Smooth muscle cell (in vitro differentiated cells): ENCODE measurements around the gene CA11. TPM values are rescaled to one million over a fixed set of nuclear protein-coding genes. Genes with fewer than 3 reads are reported as not detected.

ENCODE experiments used
- DNase-seq: peaks from one replicate; lab custom pipeline; 2025; ENCODE audit not compliant: unreplicated experiment; lab: John Stamatoyannopoulos, UW
- H2AFZ ChIP-seq: fragments of 200-600 bp; sonication (generic); 2 replicates; pipeline ENCODE4 v1.6.0; 2016; ENCODE audit warnings: antibody characterized with exemption, low read depth, mild to moderate bottlenecking
- H3F3A ChIP-seq: fragments of 200-600 bp; sonication (generic); 2 replicates; pipeline ENCODE4 v1.6.0; 2017; ENCODE audit warnings: antibody characterized with exemption, low read depth
- H3K27ac ChIP-seq: fragments of 200-600 bp; sonication (generic); 2 replicates; pipeline ENCODE4 v1.5.1; 2016; ENCODE audit warnings: low read depth, mild to moderate bottlenecking
- H3K27me3 ChIP-seq: fragments of 200-600 bp; sonication (generic); 2 replicates; pipeline ENCODE4 v1.6.1; 2016; ENCODE audit warnings: low read depth, mild to moderate bottlenecking
- H3K36me3 ChIP-seq: fragments of 200-600 bp; sonication (generic); 2 replicates; pipeline ENCODE4 v1.5.1; 2016; ENCODE audit warnings: low read depth
- H3K4me1 ChIP-seq: fragments of 200-600 bp; sonication (generic); 2 replicates; pipeline ENCODE4 v1.5.1; 2016; ENCODE audit warnings: low read depth
- H3K4me2 ChIP-seq: fragments of 200-600 bp; sonication (generic); 2 replicates; pipeline ENCODE4 v1.6.0; 2016; ENCODE audit warnings: mild to moderate bottlenecking
- H3K4me3 ChIP-seq: fragments of 200-600 bp; sonication (generic); 2 replicates; pipeline ENCODE4 v1.5.1; 2016; ENCODE audit warnings: mild to moderate bottlenecking
- H3K79me2 ChIP-seq: fragments of 200-600 bp; sonication (generic); 2 replicates; pipeline ENCODE4 v1.6.0; 2016; ENCODE audit warnings: low read depth, mild to moderate bottlenecking
- H3K9ac ChIP-seq: fragments of 200-600 bp; sonication (generic); 2 replicates; pipeline ENCODE4 v1.6.0; 2016; ENCODE audit warnings: low read depth
- H3K9me3 ChIP-seq: fragments of 200-600 bp; sonication (generic); replicated peaks from 2 replicates; pipeline ENCODE4 v1.5.1; 2016; ENCODE audit warnings: low read depth
- H4K20me1 ChIP-seq: fragments of 200-600 bp; sonication (generic); 2 replicates; pipeline ENCODE4 v1.6.0; 2016; ENCODE audit warnings: low read depth
- CTCF ChIP-seq: fragments of 200-600 bp; sonication (generic); IDR thresholded peaks from 2 replicates; pipeline ENCODE4 v1.5.1; 2017; ENCODE audit warnings: borderline replicate concordance, mild to moderate bottlenecking, antibody characterized with exemption; ENCODE audit not compliant: insufficient read depth, poor library complexity, severe bottlenecking
- WGBS: methylation state at CpG from one replicate; pipeline ENCODE4 v1.1.7; 2016; ENCODE audit warnings: low lambda C conversion rate; 5-methylcytosine and 5-hydroxymethylcytosine counted together
- polyA plus RNA-seq: library from polyadenylated mRNA; unstranded; fragments of >200 nt; fragmentation: Nextera tagmentation; extraction: Ambion mirVana; gene quantifications from 2 replicates; pipeline ENCODE4 v1.2.1, GENCODE V29; 2016
- total RNA-seq: library from RNA; depleted of rRNA; stranded (reverse); fragments of >200 nt; gene quantifications from 2 replicates; pipeline ENCODE4 v1.2.3, GENCODE V29; 2014

CA11 gene
- total and polyA plus RNA-seq, 2 experiments from 2014 or later = 0.09 to 6.9 TPM

DNA sequence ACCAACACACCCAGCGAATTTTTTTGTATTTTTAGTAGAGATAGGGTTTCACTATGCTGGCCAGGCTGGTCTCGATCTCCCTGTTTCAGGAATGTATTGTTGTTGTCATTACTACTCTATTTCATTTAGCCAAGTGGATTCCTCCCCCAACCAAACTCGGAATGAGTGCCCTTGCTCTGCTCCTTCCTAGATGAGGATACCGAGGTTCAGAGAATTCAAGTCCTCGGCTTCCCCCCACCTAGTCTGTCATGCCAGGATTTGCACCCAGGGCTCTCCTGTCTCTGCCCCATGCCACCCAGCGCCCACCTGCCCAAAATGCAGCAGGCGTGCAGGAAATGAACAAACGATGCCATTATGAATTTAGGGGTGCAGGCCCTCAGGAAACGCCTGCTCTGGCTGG is 43.0 kb downstream of the CA11 start:
- no peak overlapping the region for H3K4me2 ChIP-seq
- no peaks in the 10 kb centered on the region for H3K36me3 ChIP-seq
- H4K20me1 ChIP-seq = no peaks in the 10 kb centered on the region
- H3K9me3 ChIP-seq = no peaks in the 10 kb centered on the region
- H3K79me2 ChIP-seq = no peaks in the 10 kb centered on the region
- H3F3A ChIP-seq = no peaks in the 10 kb centered on the region
- DNase-seq = no peak
- 93% methylated on average over 9 of the region's 9 CpGs for WGBS
- no peaks in the 10 kb centered on the region for H3K4me1 ChIP-seq
- no peaks in the 10 kb centered on the region for H3K27me3 ChIP-seq
- TF ChIP-seq CTCF = no peak
- no peak overlapping the region for H3K27ac ChIP-seq
- no peak overlapping the region for H2AFZ ChIP-seq
- H3K4me3 ChIP-seq = no peak overlapping the region
- H3K9ac ChIP-seq = no peak overlapping the region

DNA sequence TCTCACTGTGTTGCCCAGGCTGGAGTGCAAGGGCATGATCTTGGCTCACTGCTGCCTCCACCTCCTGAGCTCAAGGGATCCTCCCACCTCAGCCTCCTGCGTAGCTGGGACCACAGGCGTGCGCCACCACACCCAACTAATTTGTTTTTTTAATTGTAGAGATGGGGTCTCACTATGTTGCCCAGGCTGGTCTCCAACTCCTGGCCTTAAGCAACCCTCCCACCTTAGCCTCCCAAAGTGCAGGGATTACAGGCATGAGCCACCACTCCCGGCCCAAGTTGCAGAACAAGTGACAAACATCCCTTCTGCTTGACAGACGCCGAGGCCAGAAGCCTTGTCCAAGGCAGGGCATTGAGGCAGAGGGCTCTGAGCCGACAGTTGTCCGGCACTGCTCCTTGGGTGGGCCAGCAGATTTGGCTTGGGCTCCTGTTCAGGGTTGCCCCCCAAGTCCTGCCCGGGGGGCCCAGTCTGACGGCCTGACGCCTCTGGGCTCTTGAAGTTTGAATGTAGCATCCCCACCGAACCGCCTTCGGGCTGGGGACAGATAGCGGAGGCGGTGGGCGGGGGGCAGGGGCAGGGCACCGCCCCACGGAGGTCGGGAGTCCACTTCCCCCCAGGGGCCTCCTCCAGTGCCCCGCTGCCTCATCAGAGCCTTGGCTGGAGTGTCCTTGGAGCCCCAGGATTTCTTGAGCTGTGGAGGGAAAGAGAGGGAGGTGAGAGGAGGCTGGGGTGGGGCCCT is 45.1 kb downstream of the CA11 start:
- H3K79me2 ChIP-seq = no peaks in the 10 kb centered on the region
- H3K9ac ChIP-seq = no peak overlapping the region
- H3K36me3 ChIP-seq = no peaks in the 10 kb centered on the region
- no peaks in the 10 kb centered on the region for H4K20me1 ChIP-seq
- no peaks in the 10 kb centered on the region for H3K4me1 ChIP-seq
- no peak for DNase-seq
- no peak overlapping the region for H3K4me2 ChIP-seq
- no peak overlapping the region for H3K4me3 ChIP-seq
- no peak overlapping the region for H2AFZ ChIP-seq
- no peaks in the 10 kb centered on the region for H3K27me3 ChIP-seq
- WGBS = 91% methylated on average over 15 of the region's 21 CpGs
- no peak overlapping the region for H3K27ac ChIP-seq
- H3F3A ChIP-seq = no peaks in the 10 kb centered on the region
- no peak for TF ChIP-seq CTCF
- no peaks in the 10 kb centered on the region for H3K9me3 ChIP-seq

- Histone ChIP-seq H3F3A (no peaks in the 10 kb centered on the region), H3K27ac (no peak overlapping the region), H3K4me1 (no peaks in the 10 kb centered on the region), H3K27me3 (no peaks in the 10 kb centered on the region), H3K9ac (no peak overlapping the region), H3K4me2 (no peak overlapping the region), H3K9me3 (no peaks in the 10 kb centered on the region), H2AFZ (no peak overlapping the region), H4K20me1 (no peaks in the 10 kb centered on the region), H3K79me2 (no peaks in the 10 kb centered on the region), H3K36me3 (no peaks in the 10 kb centered on the region), H3K4me3 (no peak overlapping the region)
- no peak for TF ChIP-seq CTCF
- 82% methylated on average over 27 of the region's 30 CpGs for WGBS
- no peak for DNase-seq
Observed at GRCh38 chr19:48598996-48599700, 46.8 kb downstream of the CA11 start.
